ENCODE results near the gene RBCK1.

DNA sequence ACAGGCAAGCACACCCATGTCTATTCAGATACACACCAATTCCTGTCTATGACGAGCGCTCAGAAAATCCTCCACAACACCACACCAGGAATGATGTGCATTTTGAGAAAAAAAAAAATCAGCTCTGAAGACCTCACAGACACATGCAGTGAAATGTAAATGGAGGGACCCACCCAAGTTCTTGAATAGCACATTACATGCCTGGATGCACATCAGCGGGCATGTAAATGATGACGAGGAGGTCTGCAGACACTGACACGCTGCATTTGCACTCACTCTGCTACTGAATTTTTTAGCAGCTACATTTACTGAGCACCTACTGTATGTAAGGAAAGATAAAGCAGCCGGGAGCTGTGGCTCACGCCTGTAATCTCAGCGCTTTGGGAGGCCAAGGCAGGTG lies 46.5 kb upstream of the RBCK1 start:
- TF ChIP-seq, protein P1, sequence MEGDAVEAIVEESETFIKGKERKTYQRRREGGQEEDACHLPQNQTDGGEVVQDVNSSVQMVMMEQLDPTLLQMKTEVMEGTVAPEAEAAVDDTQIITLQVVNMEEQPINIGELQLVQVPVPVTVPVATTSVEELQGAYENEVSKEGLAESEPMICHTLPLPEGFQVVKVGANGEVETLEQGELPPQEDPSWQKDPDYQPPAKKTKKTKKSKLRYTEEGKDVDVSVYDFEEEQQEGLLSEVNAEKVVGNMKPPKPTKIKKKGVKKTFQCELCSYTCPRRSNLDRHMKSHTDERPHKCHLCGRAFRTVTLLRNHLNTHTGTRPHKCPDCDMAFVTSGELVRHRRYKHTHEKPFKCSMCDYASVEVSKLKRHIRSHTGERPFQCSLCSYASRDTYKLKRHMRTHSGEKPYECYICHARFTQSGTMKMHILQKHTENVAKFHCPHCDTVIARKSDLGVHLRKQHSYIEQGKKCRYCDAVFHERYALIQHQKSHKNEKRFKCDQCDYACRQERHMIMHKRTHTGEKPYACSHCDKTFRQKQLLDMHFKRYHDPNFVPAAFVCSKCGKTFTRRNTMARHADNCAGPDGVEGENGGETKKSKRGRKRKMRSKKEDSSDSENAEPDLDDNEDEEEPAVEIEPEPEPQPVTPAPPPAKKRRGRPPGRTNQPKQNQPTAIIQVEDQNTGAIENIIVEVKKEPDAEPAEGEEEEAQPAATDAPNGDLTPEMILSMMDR (conservative IDR thresholded peaks at IDR 0.05; ENCODE audit: low read depth, low read length), result no peak
- TF ChIP-seq EZH2 (IDR thresholded peaks at IDR 0.05; ENCODE audit: low read length, unreplicated experiment), result no peak
